ENCODE results near the gene MKS1.

MKS1 gene

DNA sequence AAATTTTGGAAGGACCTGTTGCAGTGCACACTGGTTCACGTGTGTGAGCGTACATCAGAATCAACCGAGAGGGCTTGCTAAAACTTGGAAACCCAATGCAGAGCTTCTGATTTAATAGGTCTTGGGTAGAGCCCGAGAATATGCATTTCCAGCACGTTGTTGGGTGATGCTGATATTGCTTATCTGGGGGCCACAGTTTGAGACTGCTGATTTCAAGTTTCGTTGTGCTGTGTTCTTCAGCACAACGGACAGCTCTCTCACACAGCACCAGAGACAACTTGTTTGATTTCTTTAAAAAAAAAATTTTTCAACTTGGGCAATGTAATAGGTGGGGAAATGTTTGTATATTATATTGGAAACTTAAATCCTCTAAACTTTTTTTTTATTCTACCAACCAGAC, 42.9 kb downstream of the MKS1 start:
- no peak for DNase-seq (ENCODE audit: low read depth)
- no peak overlapping the region for H3K4me3 ChIP-seq (ENCODE audit: low read depth, low read length)
- TF ChIP-seq, protein P1, sequence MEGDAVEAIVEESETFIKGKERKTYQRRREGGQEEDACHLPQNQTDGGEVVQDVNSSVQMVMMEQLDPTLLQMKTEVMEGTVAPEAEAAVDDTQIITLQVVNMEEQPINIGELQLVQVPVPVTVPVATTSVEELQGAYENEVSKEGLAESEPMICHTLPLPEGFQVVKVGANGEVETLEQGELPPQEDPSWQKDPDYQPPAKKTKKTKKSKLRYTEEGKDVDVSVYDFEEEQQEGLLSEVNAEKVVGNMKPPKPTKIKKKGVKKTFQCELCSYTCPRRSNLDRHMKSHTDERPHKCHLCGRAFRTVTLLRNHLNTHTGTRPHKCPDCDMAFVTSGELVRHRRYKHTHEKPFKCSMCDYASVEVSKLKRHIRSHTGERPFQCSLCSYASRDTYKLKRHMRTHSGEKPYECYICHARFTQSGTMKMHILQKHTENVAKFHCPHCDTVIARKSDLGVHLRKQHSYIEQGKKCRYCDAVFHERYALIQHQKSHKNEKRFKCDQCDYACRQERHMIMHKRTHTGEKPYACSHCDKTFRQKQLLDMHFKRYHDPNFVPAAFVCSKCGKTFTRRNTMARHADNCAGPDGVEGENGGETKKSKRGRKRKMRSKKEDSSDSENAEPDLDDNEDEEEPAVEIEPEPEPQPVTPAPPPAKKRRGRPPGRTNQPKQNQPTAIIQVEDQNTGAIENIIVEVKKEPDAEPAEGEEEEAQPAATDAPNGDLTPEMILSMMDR (IDR thresholded peaks at IDR 0.05; ENCODE audit: insufficient read depth, low read depth, low read length, missing control alignments), result no peak

DNA sequence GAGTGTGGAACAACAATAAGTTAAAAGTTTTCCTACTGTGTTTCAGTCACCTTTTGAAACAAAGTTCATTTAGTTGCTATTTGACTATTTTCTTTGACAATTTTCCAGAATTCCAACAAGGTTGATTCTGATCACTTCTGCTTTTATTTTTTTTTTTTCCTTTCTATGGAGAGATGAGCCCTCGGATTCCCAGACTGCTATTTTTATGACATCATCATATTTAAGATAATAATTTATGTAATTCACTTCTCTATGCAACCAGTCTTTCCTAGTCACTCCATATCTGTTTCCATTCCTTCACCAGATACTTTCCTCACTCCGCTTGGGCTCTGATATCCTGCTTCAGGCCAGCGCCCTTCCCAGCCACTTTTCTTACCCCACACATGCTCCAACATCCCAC, 44.2 kb downstream of the MKS1 start:
- no peak for DNase-seq (ENCODE audit: low read depth)
- TF ChIP-seq, protein P1 (IDR thresholded peaks at IDR 0.05; ENCODE audit: insufficient read depth, low read depth, low read length, missing control alignments), result no peak
- H3K4me3 ChIP-seq (ENCODE audit: low read depth, low read length), result no peak overlapping the region

DNA sequence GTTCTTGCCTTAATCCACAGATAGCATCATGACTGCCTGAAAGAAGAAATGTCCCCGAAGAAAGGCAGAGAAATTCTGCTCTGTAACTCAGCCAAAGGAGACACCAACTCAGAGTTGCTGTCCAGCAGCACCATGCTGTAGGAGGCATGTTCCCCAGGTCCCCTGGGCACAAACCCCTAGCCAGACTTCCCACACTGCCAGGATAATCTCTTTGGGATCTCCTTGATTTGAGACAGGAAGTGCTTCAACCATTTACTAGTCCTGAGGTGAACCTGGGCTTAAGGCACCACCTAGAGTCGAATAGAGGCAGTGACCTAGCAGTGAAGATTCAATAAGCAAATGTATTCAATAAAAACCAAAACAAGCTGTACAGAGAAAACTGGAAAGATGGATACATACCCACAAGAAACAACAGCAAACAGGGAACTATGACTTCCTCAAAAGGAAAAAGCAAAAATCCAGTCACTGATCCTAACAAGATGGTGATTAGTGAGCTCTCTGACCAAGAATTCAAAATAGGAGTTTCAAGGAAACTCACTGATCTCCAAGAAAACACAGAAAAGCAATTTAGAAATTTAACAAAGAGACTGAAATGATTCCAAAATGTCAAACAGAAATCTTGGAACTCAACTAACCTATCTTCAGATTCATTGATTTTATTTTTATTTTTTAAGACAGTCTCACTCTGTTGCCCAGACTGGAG, 46.5 kb downstream of the MKS1 start:
- DNase-seq (ENCODE audit: low read depth), result peak; percentile 56

DNA sequence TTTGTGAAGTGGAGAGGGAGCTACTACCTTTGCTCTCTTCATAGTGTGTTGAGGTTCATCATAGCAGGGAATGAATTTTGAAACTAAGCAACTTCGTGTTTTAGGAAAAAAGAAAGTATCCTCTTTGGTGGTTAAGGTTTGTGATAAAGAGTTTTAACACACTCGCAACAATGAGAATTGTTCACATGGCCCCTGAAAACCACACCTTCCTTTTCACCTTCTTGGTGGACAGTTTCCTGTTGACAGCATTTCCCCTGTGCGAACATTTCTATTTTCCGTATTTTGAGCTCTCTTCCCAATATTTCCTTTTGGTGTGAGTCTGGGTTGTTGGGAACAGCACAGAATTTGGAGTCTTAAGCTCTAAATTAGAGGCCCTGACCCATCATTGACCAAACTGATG, 48.4 kb downstream of the MKS1 start:
- no peak for DNase-seq (ENCODE audit: low read depth)
- no peak overlapping the region for H3K4me3 ChIP-seq (ENCODE audit: low read depth, low read length)
- TF ChIP-seq, protein P1 (IDR thresholded peaks at IDR 0.05; ENCODE audit: insufficient read depth, low read depth, low read length, missing control alignments), result no peak

More for the DNA sequence above, 46.5 kb downstream of the MKS1 start:
- no peak overlapping the region for H3K4me3 ChIP-seq (ENCODE audit: low read depth, low read length)
- TF ChIP-seq, protein P1 (IDR thresholded peaks at IDR 0.05; ENCODE audit: insufficient read depth, low read depth, low read length, missing control alignments), result peak; percentile 52

DNA sequence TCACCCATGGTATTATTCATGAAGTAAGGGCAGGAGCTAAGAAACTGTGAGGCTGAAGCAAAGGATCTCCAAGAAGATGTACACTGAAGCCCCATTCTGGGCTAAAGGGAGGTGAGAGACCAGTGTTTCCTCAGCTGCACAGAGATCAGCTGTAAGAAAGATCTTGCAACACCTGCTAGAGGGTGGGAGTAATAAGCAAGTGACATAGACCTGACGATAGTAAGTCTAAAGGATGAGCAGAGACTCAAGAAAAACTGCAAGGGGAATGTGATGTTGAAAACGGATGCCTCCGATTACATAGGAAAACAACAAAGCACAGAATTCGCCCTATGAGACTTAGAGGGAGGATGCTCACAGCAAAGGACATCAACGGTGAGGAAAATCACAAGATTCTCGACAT, 52.4 kb downstream of the MKS1 start, which contains the start of gene OR4D2:
Gene OR4D2 (plus strand): TSS at position 301 of the 400 bp plus-strand sequence. CDS start 2,674 bp downstream, outside the sequence.
- no peak for DNase-seq (ENCODE audit: low read depth)
- no peak within 1 kb of the TSS for H3K4me3 ChIP-seq (ENCODE audit: low read depth, low read length)

DNA sequence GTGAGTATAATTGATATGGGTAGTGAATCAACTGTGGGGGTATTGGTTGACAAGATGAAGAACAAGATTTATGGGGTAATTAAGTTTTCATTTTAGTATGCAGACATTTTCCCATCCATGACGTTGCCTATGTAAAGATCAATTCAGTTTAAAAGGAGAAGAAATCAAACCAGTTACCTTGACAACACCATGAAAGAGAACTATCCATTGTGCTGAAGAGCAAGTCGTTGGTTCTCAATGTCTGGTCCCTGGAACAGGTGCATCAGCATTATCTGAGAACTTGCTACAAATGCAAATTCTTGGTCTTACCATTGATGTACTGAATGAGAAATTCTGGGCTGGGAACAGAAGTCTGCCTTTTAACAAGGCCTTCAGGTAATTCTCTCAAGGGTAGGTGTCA, 53.1 kb downstream of the MKS1 start:
- DNase-seq (ENCODE audit: low read depth), result no peak
- H3K4me3 ChIP-seq (ENCODE audit: low read depth, low read length), result no peak overlapping the region
- TF ChIP-seq, protein P1 (IDR thresholded peaks at IDR 0.05; ENCODE audit: insufficient read depth, low read depth, low read length, missing control alignments), result no peak

More for the DNA sequence above, 52.4 kb downstream of the MKS1 start, which contains the start of gene OR4D2:
- TF ChIP-seq, protein P1 (IDR thresholded peaks at IDR 0.05; ENCODE audit: insufficient read depth, low read depth, low read length, missing control alignments), result no peak

DNA sequence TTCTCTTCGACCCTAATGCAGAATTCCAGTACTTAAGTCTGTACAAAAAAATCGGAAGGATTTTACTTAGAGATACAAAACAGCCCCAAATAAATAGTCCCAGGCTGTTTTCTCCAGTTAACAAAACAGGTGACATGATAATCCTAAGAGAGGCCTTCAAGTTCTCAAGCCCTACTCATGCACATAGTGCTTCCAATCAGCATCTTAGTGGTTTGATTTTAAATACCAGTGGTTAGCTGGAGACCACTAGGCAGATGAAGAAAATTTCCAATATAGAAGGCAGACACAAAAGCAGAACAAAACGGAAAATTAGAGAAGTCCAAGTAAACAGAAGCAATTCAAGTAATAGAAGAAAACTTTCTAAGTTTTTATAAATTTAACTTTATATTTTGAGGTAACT, 57.5 kb downstream of the MKS1 start:
- DNase-seq (ENCODE audit: low read depth), result no peak
- TF ChIP-seq, protein P1 (IDR thresholded peaks at IDR 0.05; ENCODE audit: insufficient read depth, low read depth, low read length, missing control alignments), result no peak
- H3K4me3 ChIP-seq (ENCODE audit: low read depth, low read length), result no peak overlapping the region
